ENCODE data around the gene E2F6. TPM values are rescaled to one million over a fixed set of nuclear protein-coding genes. Genes with fewer than 3 reads are reported as not detected.

Gene E2F6
- total RNA-seq, 8 experiments from 2014 or later = 10.7 to 22.5 (median 13.7) TPM

Other genes starting within 250 kb of the E2F6 start
- gene ROCK2, start 121.5 kb downstream of the E2F6 start, total RNA-seq = 10 to 100 TPM; 17.3 to 36.0 (median 22.4) TPM
- gene GREB1, start 67.9 kb upstream of the E2F6 start, total RNA-seq = 10 to 100 TPM in 4 of 8 experiments, 1 to 10 TPM in 4; 1.1 to 78.6 (median 16.0) TPM
- under 1 TPM in 1 of 8 experiments, not detected in 7; 0.11 TPM for gene NTSR2, start 204.0 kb upstream of the E2F6 start, total RNA-seq

All from motor neuron (in vitro differentiated cells).